GM12864 (cell line): Measurements from ENCODE around the gene NHEJ1.

ENCODE experiments used
- DNase-seq: peaks from one replicate; pipeline ENCODE4 v3.0.0-alpha.2; 2011; ENCODE audit warnings: low read depth
- H3K4me3 ChIP-seq: 2 replicates; pipeline ENCODE4 v1.5.1; 2011; ENCODE audit warnings: mild to moderate bottlenecking, low read depth, low read length, control low read depth
- TF ChIP-seq, protein P1 (sequence below): IDR thresholded peaks from 2 replicates; pipeline ENCODE4 v1.5.1; 2011; ENCODE audit warnings: low read depth, mild to moderate bottlenecking, moderate library complexity, low read length, control low read depth, inconsistent platforms; ENCODE audit errors: missing control alignments

NHEJ1 gene

GRCh38 chr2:219078951-219079350 lies 81.7 kb downstream of the NHEJ1 start:
- TF ChIP-seq, protein P1, sequence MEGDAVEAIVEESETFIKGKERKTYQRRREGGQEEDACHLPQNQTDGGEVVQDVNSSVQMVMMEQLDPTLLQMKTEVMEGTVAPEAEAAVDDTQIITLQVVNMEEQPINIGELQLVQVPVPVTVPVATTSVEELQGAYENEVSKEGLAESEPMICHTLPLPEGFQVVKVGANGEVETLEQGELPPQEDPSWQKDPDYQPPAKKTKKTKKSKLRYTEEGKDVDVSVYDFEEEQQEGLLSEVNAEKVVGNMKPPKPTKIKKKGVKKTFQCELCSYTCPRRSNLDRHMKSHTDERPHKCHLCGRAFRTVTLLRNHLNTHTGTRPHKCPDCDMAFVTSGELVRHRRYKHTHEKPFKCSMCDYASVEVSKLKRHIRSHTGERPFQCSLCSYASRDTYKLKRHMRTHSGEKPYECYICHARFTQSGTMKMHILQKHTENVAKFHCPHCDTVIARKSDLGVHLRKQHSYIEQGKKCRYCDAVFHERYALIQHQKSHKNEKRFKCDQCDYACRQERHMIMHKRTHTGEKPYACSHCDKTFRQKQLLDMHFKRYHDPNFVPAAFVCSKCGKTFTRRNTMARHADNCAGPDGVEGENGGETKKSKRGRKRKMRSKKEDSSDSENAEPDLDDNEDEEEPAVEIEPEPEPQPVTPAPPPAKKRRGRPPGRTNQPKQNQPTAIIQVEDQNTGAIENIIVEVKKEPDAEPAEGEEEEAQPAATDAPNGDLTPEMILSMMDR = no peak
- H3K4me3 ChIP-seq = no peak overlapping the region
- no peak for DNase-seq

- H3K4me3 ChIP-seq = no peak overlapping the region
- TF ChIP-seq, protein P1 = no peak
- DNase-seq = no peak
Observed at GRCh38 chr2:219078126-219078525, 82.5 kb downstream of the NHEJ1 start.

DNA sequence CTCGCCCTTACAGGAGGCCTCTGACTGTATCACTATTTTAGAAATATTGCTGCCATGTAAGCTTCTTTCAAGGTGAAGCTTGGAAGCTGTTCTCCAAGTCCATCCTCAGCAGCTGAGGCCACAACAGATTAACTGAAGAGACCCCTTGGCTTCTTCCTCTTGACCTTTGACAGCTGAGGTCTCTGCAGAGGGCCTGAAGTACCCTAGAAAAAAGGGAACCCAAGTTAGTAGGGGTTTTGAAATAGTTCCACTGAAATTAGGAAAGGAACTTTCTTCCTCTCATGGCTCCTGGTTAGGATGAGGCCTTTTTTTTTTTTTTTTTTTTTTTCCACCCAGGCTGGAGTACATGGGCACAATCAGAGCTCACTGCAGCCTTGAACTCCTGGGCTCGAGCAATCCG lies 84.4 kb downstream of the NHEJ1 start:
- H3K4me3 ChIP-seq = no peak overlapping the region
- no peak for DNase-seq
- TF ChIP-seq, protein P1 = no peak

GRCh38 chr2:219073413-219074129 lies 87.0 kb downstream of the NHEJ1 start:
- no peak overlapping the region for H3K4me3 ChIP-seq
- TF ChIP-seq, protein P1 = peak; percentile 78
- DNase-seq = no peak

GRCh38 chr2:219072741-219073250 lies 87.8 kb downstream of the NHEJ1 start:
- DNase-seq = no peak
- no peak overlapping the region for H3K4me3 ChIP-seq
- TF ChIP-seq, protein P1 = no peak

GRCh38 chr2:219071131-219071816 lies 89.3 kb downstream of the NHEJ1 start:
- H3K4me3 ChIP-seq = no peak overlapping the region
- DNase-seq = no peak
- TF ChIP-seq, protein P1 = no peak
